Measurements from ENCODE around the gene MAPT. TPM values are rescaled to one million over a fixed set of nuclear protein-coding genes. Genes with fewer than 3 reads are reported as not detected.
"Not testable (repeated sequence)": the region's sequence is repeated elsewhere in the genome, so short reads cannot be mapped to it uniquely, and the experiment has no call there.

Gene MAPT
- total RNA-seq, 1 donor from 2014 or later = 4.8 TPM

- ATAC-seq (no peak), DNase-seq (ENCODE audit: low spot score) (no peak)
- intact Hi-C loops (cut with DNase I) = no loop called here
Measured at GRCh38 chr17:45895304-45895968, 1.1 kb downstream of the MAPT start.

GRCh38 chr17:45895969-45896785 lies 1.8 kb downstream of the MAPT start:
- ATAC-seq = no peak
- no peak for DNase-seq (ENCODE audit: low spot score)
- intact Hi-C loops (cut with DNase I) = no loop called here

- ATAC-seq (no peak), DNase-seq (ENCODE audit: low spot score) (no peak)
- intact Hi-C loops (cut with DNase I) = no loop called here
Measured at GRCh38 chr17:45896803-45897693, 2.7 kb downstream of the MAPT start.

- ATAC-seq (no peak), DNase-seq (ENCODE audit: low spot score) (no peak)
- intact Hi-C loops (cut with DNase I) = no loop called here
Measured at GRCh38 chr17:45900136-45900535, 5.8 kb downstream of the MAPT start.

GRCh38 chr17:45900723-45901415 lies 6.5 kb downstream of the MAPT start:
- intact Hi-C loops (cut with DNase I) = no loop called here
- DNase-seq (ENCODE audit: low spot score) (no peak), ATAC-seq (no peak)

GRCh38 chr17:45902892-45903346 lies 8.6 kb downstream of the MAPT start:
- intact Hi-C loops (cut with DNase I) = no loop called here
- ATAC-seq = no peak
- no peak for DNase-seq (ENCODE audit: low spot score)

GRCh38 chr17:45904866-45905265 lies 10.5 kb downstream of the MAPT start:
- intact Hi-C loops (cut with DNase I) = no loop called here
- no peak for DNase-seq (ENCODE audit: low spot score)
- no peak for ATAC-seq

GRCh38 chr17:45905814-45906213 lies 11.5 kb downstream of the MAPT start:
- ATAC-seq (no peak), DNase-seq (ENCODE audit: low spot score) (no peak)
- intact Hi-C loops (cut with DNase I) = no loop called here

- DNase-seq (ENCODE audit: low spot score) (no peak), ATAC-seq (no peak)
- intact Hi-C loops (cut with DNase I) = no loop called here
Measured at GRCh38 chr17:45906237-45906636, 11.9 kb downstream of the MAPT start.

GRCh38 chr17:45906927-45907622 lies 12.7 kb downstream of the MAPT start:
- ATAC-seq = no peak
- intact Hi-C loops (cut with DNase I) = no loop called here
- no peak for DNase-seq (ENCODE audit: low spot score)

GRCh38 chr17:45907750-45908395 lies 13.5 kb downstream of the MAPT start:
- no peak for ATAC-seq
- DNase-seq (ENCODE audit: low spot score) = no peak
- intact Hi-C loops (cut with DNase I) = no loop called here

GRCh38 chr17:45908460-45908859 lies 14.1 kb downstream of the MAPT start:
- DNase-seq (ENCODE audit: low spot score) (no peak), ATAC-seq (no peak)
- intact Hi-C loops (cut with DNase I) = no loop called here

GRCh38 chr17:45908935-45909334 lies 14.6 kb downstream of the MAPT start:
- no peak for DNase-seq (ENCODE audit: low spot score)
- intact Hi-C loops (cut with DNase I) = no loop called here
- no peak for ATAC-seq

- DNase-seq (ENCODE audit: low spot score) (no peak), ATAC-seq (no peak)
- intact Hi-C loops (cut with DNase I) = no loop called here
Measured at GRCh38 chr17:45910667-45911066, 16.3 kb downstream of the MAPT start.

GRCh38 chr17:45912319-45912718 lies 18.0 kb downstream of the MAPT start:
- intact Hi-C loops (cut with DNase I) = no loop called here
- ATAC-seq (no peak), DNase-seq (ENCODE audit: low spot score) (no peak)

GRCh38 chr17:45913030-45913429 lies 18.7 kb downstream of the MAPT start:
- DNase-seq (ENCODE audit: low spot score); intact Hi-C loops (cut with DNase I); ATAC-seq: not testable (repeated sequence)

- intact Hi-C loops (cut with DNase I) = no loop called here
- ATAC-seq = no peak
- no peak for DNase-seq (ENCODE audit: low spot score)
Measured at GRCh38 chr17:45914047-45914717, 19.8 kb downstream of the MAPT start.

All from sciatic nerve (tissue), 2 donors.